ENCODE results near the gene RARB. TPM values are rescaled to one million over a fixed set of nuclear protein-coding genes. Genes with fewer than 3 reads are reported as not detected.

Gene RARB
- total and polyA plus RNA-seq, 10 donors: 1.5 to 13.0 (median 7.5) TPM

DNA sequence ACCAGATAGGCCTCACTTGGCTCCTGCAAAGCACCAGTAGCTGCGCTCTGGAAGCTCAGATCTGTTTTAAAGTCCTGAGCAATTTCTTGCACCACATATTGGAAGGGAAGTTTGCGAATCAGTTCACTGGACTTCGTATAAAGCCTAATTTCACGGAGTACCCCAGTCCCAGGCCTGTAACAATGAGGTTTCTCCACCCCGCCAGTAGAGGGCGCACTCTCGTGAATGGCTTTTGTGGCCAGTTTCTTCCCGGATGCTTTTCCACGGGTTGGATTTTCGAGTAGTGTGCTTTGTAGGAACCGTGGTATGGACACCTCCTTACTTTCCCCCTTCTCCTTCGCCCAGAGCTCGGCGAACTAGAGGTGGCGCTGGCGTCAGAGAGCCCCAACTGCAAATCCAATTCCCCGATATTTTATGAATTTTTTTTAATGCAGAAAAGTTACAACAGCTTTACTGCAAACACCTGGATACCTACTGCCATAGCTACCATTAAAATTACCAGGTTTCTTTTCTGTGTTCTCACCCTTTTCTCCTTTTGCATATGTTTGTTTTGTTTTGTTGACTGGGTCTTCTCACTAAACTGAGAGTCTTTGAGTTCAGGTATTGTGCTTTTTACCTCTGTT lies 13.3 kb downstream of the RARB start:
- no peak for DNase-seq
- no peaks in the 10 kb centered on the region for H3K27me3 ChIP-seq (replicated peaks in 1 of 7)
- H3K36me3 ChIP-seq: no peaks in the 10 kb centered on the region
- H3K4me1 ChIP-seq: peaks cover 0 to 6% (median 0%) of the 10 kb centered on the region in 6 donors
- no peak overlapping the region for H3K27ac ChIP-seq
- 83 to 94% (median 87%) methylated on average over 17 of the region's 17 CpGs for WGBS, 5 donors
- H3K4me3 ChIP-seq: no peak overlapping the region
- no peaks in the 10 kb centered on the region for H3K9me3 ChIP-seq
- no peak for TF ChIP-seq POLR2AphosphoS5 (IDR thresholded peaks at IDR 0.05)
- TF ChIP-seq POLR2A (IDR thresholded peaks at IDR 0.05): no peak
- TF ChIP-seq CTCF (IDR thresholded peaks at IDR 0.05 in 8 of 11, conservative IDR thresholded peaks at IDR 0.05 in 3 of 11): peak in 6 of 11 experiments; percentile 18 to 53 (median 49)
- intact Hi-C loops (cut with DNase I; ENCODE audit: low total_unique reads): no loop called here

GRCh38 chr3:25442486-25442885 lies 14.4 kb downstream of the RARB start:
- H3K4me3 ChIP-seq: no peak overlapping the region
- H3K27me3 ChIP-seq (replicated peaks in 1 of 7): no peaks in the 10 kb centered on the region
- H3K9me3 ChIP-seq: no peaks in the 10 kb centered on the region
- H3K36me3 ChIP-seq: no peaks in the 10 kb centered on the region
- DNase-seq: no peak
- no peak overlapping the region for H3K27ac ChIP-seq
- 89 to 100% (median 91%) methylated on average over 3 of the region's 3 CpGs for WGBS, 5 donors
- intact Hi-C loops (cut with DNase I; ENCODE audit: low total_unique reads): no loop called here
- TF ChIP-seq POLR2A (IDR thresholded peaks at IDR 0.05) (no peak), CTCF (IDR thresholded peaks at IDR 0.05 in 8 of 11, conservative IDR thresholded peaks at IDR 0.05 in 3 of 11) (no peak), POLR2AphosphoS5 (IDR thresholded peaks at IDR 0.05) (no peak)
- peaks cover 0 to 6% (median 0%) of the 10 kb centered on the region in 6 donors for H3K4me1 ChIP-seq

GRCh38 chr3:25444273-25444672 lies 16.2 kb downstream of the RARB start:
- H3K9me3 ChIP-seq: no peaks in the 10 kb centered on the region
- WGBS, 5 donors: 56 to 76% (median 70%) methylated on average over 2 of the region's 2 CpGs
- no peak overlapping the region for H3K27ac ChIP-seq
- no peaks in the 10 kb centered on the region for H3K27me3 ChIP-seq (replicated peaks in 1 of 7)
- intact Hi-C loops (cut with DNase I; ENCODE audit: low total_unique reads): no loop called here
- TF ChIP-seq POLR2AphosphoS5 (IDR thresholded peaks at IDR 0.05): no peak
- TF ChIP-seq CTCF (IDR thresholded peaks at IDR 0.05 in 8 of 11, conservative IDR thresholded peaks at IDR 0.05 in 3 of 11): no peak
- TF ChIP-seq POLR2A (IDR thresholded peaks at IDR 0.05): no peak
- no peak overlapping the region for H3K4me3 ChIP-seq
- no peak for DNase-seq
- peaks cover 0 to 9% (median 0%) of the 10 kb centered on the region in 6 donors for H3K4me1 ChIP-seq
- H3K36me3 ChIP-seq: no peaks in the 10 kb centered on the region

- Histone ChIP-seq H3K27me3 (replicated peaks in 1 of 7) (no peaks in the 10 kb centered on the region), H3K9me3 (no peaks in the 10 kb centered on the region), H3K4me3 (no peak overlapping the region), H3K4me1 (peaks cover 0 to 12% (median 0%) of the 10 kb centered on the region in 6 donors), H3K36me3 (no peaks in the 10 kb centered on the region), H3K27ac (no peak overlapping the region)
- intact Hi-C loops (cut with DNase I; ENCODE audit: low total_unique reads): no loop called here
- 79 to 86% (median 81%) methylated on average over 4 of the region's 4 CpGs for WGBS, 5 donors
- DNase-seq: no peak
- TF ChIP-seq CTCF (IDR thresholded peaks at IDR 0.05 in 8 of 11, conservative IDR thresholded peaks at IDR 0.05 in 3 of 11) (no peak), POLR2A (IDR thresholded peaks at IDR 0.05) (no peak), POLR2AphosphoS5 (IDR thresholded peaks at IDR 0.05) (no peak)
Measured at GRCh38 chr3:25445731-25446130, 17.7 kb downstream of the RARB start.
